ENCODE data around the gene INHBB.

DNA sequence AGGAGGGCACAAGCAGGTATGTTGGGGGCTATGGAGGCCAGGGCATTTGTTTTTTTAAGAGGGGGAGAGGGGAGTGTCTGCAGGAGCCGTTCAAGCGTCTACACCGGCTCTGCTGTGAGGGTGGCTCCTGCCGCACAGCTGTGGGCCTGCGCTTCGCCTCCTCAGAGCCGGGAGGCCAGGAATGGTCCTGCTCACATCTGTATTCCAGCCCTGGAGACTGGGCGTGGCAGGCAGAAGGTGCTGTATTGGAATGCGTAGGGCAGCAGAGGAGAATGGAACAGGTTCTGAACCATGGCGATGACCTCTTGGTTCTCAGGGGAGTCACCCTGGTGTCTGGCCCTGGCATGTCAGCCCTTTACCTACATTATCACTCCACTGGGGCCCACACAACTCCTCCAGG is 26.8 kb upstream of the INHBB start:
- TF ChIP-seq POLR2AphosphoS5 (IDR thresholded peaks at IDR 0.05; ENCODE audit: low read depth, low read length) (no peak), POLR2A (IDR thresholded peaks at IDR 0.05; ENCODE audit: low read depth, low read length) (no peak)
